Measurements from ENCODE around the gene CALM1.

CALM1 gene

DNA sequence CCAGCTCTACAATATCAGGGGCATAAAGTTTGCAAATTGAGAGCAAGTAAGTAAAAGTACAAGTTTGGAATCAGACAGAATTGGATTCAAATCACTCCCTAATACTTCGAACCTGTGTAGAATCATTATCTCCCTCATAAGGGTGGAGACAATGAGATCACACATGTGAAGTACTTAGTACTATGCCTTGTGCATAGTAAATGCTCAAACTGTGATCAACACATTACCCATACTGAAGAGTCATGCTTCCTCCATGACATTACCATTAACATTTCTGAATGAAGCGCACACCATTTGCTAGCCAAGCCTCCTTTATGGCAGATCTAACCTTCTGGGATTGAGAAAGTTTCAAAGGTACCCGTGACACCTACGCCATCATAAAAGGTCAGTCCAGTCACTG, 38.5 kb upstream of the CALM1 start:
- no peak for DNase-seq (ENCODE audit: low read depth)
- TF ChIP-seq, protein P1, sequence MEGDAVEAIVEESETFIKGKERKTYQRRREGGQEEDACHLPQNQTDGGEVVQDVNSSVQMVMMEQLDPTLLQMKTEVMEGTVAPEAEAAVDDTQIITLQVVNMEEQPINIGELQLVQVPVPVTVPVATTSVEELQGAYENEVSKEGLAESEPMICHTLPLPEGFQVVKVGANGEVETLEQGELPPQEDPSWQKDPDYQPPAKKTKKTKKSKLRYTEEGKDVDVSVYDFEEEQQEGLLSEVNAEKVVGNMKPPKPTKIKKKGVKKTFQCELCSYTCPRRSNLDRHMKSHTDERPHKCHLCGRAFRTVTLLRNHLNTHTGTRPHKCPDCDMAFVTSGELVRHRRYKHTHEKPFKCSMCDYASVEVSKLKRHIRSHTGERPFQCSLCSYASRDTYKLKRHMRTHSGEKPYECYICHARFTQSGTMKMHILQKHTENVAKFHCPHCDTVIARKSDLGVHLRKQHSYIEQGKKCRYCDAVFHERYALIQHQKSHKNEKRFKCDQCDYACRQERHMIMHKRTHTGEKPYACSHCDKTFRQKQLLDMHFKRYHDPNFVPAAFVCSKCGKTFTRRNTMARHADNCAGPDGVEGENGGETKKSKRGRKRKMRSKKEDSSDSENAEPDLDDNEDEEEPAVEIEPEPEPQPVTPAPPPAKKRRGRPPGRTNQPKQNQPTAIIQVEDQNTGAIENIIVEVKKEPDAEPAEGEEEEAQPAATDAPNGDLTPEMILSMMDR (IDR thresholded peaks at IDR 0.05; ENCODE audit: control insufficient read depth, extremely low read depth, insufficient read depth) = no peak
- H3K4me3 ChIP-seq (ENCODE audit: low read depth, low read length) = no peak overlapping the region

DNA sequence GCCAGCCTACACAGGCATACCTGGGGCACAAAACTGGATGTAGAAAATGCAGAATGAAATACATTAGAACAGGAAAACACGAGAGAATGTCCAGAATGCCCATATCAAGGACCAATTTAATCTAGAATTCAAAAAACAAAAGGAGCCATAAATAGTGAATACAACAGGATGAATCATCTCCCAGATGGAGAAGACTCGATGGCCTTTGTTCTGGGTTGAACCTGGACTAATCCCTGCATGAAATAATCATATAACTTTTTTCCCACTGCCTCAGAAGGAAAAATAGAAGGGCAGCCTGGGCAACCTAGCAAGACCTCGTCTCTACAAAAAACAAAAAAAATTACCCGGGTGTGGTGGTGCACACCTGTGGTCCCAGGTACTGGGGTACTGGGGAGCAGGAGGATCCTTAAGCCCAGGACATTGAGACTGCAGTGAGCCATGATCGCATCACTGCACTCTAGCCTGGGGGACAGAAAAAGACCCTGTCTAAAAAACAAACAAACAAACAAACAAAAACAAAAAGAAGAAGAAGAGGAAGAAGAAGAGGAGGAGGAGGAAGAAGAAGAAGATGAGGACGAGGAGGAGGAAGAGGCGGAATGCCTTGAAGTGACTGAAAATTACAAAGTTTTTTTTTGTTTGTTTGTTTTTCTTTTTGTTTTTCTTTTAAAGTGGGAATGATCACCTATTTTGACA, 34.8 kb upstream of the CALM1 start:
- H3K4me3 ChIP-seq (ENCODE audit: low read depth, low read length) = no peak overlapping the region
- DNase-seq (ENCODE audit: low read depth) = no peak
- TF ChIP-seq, protein P1 (IDR thresholded peaks at IDR 0.05; ENCODE audit: control insufficient read depth, extremely low read depth, insufficient read depth) = no peak

GRCh38 chr14:90362558-90362896, 34.3 kb upstream of the CALM1 start:
- TF ChIP-seq, protein P1 (IDR thresholded peaks at IDR 0.05; ENCODE audit: control insufficient read depth, extremely low read depth, insufficient read depth) = no peak
- H3K4me3 ChIP-seq (ENCODE audit: low read depth, low read length) = no peak overlapping the region
- DNase-seq (ENCODE audit: low read depth) = no peak

GRCh38 chr14:90368946-90369721, 27.7 kb upstream of the CALM1 start:
- no peak overlapping the region for H3K4me3 ChIP-seq (ENCODE audit: low read depth, low read length)
- TF ChIP-seq, protein P1 (IDR thresholded peaks at IDR 0.05; ENCODE audit: control insufficient read depth, extremely low read depth, insufficient read depth) = no peak
- no peak for DNase-seq (ENCODE audit: low read depth)

DNA sequence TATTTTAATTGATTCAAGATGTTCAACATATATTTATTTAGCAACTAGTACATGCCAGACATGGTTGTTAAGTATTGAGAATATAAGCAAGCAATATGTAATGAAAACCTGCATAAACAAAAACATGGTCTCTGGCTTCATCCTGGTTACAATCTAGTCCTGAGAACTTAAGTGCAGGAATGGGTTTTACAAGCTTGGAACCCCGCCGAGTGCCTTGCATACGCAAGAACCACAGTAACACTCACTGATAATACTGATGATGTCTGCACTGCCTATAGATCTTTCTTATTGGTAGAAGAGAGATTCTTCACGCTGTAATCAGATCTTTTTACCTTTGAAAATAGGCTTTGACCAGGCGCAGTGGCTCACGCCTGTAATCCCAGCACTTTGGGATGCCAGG, 22.9 kb upstream of the CALM1 start:
- TF ChIP-seq, protein P1 (IDR thresholded peaks at IDR 0.05; ENCODE audit: control insufficient read depth, extremely low read depth, insufficient read depth) = no peak
- no peak overlapping the region for H3K4me3 ChIP-seq (ENCODE audit: low read depth, low read length)
- no peak for DNase-seq (ENCODE audit: low read depth)

DNA sequence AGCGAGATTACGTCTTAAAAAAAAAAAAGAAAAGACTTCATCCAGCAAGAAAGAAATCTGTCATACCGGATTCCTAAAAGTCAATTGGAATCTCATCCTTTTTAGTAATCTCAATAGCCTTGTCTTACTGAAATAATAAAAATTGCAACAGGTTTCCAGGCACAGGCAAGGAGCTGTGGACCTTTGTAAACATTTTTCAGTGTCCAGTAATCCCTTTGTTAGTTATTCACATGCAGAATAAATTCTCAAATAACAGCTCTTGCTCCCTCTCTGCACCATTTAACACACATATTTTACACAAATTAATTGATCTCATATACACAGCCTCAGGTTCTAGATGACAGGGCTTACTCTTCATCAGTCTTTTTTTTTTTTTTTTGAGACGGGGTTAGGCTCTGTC, 22.0 kb upstream of the CALM1 start:
- H3K4me3 ChIP-seq (ENCODE audit: low read depth, low read length) = no peak overlapping the region
- TF ChIP-seq, protein P1 (IDR thresholded peaks at IDR 0.05; ENCODE audit: control insufficient read depth, extremely low read depth, insufficient read depth) = no peak
- no peak for DNase-seq (ENCODE audit: low read depth)
